Measurements from ENCODE around the gene SYMPK. TPM values are rescaled to one million over a fixed set of nuclear protein-coding genes. Genes with fewer than 3 reads are reported as not detected.

SYMPK gene
- total RNA-seq, 1 experiment from 2014 or later, result 85.5 TPM

DNA sequence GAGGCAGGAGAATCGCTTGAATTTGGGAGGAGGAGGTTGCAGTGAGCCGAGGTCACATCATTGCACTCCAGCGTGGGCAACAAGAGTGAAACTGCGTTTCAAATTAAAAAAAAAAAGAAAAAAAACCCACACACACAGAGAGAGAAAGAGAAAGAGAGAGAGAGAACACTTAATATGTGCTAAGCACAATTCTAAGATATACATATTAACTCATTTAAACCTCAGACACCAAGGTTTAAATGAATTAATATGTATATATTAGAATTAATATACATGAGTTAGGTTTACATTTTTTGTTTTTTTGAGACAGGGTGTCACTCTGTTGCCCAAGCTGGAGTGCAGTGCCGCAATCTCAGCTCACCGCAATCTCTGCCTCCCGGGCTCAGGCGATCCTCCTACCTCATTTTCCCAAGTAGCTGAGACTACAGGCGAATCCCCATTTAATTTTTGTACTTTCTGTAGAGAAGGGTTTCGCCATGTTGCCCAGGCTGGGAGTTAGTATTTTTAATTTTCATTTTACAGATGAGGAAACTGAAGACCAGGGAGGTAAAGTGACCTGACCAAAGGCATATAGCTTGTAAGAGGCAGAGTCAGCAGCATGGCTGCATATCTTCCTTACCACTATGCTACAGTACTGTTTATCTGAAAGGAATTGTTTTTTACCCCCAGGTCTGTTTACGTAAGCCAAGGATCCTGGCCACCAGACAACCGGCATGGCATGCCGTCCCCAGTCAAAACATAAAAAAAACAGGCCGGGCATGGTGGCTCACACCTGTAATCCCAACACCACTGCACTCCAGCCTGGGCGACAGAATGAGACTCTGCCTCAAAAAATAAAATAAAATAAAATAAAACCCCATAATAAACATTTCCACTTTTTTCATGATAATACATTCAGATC is 2.3 kb downstream of the SYMPK start:
- no TSS peak for BruUV-seq (replicated peaks)
- H3K36me3 ChIP-seq (ENCODE audit: insufficient read depth, low read length, poor library complexity, severe bottlenecking), result peaks cover 17% of the 10 kb centered on the region
- intact Hi-C loops (cut with micrococcal nuclease; ENCODE audit: unreplicated experiment), result no loop called here
- no peak for DNase-seq (ENCODE audit: low spot score)
- no peak for TF ChIP-seq EZH2 (IDR thresholded peaks at IDR 0.05; ENCODE audit: borderline replicate concordance, low read depth, low read length, poor library complexity, severe bottlenecking)
- TF ChIP-seq, protein P1, sequence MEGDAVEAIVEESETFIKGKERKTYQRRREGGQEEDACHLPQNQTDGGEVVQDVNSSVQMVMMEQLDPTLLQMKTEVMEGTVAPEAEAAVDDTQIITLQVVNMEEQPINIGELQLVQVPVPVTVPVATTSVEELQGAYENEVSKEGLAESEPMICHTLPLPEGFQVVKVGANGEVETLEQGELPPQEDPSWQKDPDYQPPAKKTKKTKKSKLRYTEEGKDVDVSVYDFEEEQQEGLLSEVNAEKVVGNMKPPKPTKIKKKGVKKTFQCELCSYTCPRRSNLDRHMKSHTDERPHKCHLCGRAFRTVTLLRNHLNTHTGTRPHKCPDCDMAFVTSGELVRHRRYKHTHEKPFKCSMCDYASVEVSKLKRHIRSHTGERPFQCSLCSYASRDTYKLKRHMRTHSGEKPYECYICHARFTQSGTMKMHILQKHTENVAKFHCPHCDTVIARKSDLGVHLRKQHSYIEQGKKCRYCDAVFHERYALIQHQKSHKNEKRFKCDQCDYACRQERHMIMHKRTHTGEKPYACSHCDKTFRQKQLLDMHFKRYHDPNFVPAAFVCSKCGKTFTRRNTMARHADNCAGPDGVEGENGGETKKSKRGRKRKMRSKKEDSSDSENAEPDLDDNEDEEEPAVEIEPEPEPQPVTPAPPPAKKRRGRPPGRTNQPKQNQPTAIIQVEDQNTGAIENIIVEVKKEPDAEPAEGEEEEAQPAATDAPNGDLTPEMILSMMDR (conservative IDR thresholded peaks at IDR 0.05; ENCODE audit: low read depth, low read length), result no peak
- no peak overlapping the region for H3K27ac ChIP-seq (ENCODE audit: low read depth, low read length, poor library complexity, severe bottlenecking)
- no peaks in the 10 kb centered on the region for H3K9me3 ChIP-seq (ENCODE audit: low read depth, low read length, poor library complexity, severe bottlenecking)
- H3K27me3 ChIP-seq (replicated peaks; ENCODE audit: insufficient read depth, low read depth, low read length, poor library complexity), result peaks cover 24% of the 10 kb centered on the region
- ChIA-PET POLR2A (ENCODE audit: low non-redundant PET) (interaction anchor here (0.7 kb wide), 1 partner anchor 10 kb away, joined by 6 read pairs; no protein-coding TSS in a partner anchor), CTCF (no interaction called here)
- no peak overlapping the region for H3K4me3 ChIP-seq (ENCODE audit: low read depth, low read length, poor library complexity, severe bottlenecking)
- peaks cover 6% of the 10 kb centered on the region for H3K4me1 ChIP-seq (ENCODE audit: insufficient read depth, low read length, poor library complexity, severe bottlenecking)

DNA sequence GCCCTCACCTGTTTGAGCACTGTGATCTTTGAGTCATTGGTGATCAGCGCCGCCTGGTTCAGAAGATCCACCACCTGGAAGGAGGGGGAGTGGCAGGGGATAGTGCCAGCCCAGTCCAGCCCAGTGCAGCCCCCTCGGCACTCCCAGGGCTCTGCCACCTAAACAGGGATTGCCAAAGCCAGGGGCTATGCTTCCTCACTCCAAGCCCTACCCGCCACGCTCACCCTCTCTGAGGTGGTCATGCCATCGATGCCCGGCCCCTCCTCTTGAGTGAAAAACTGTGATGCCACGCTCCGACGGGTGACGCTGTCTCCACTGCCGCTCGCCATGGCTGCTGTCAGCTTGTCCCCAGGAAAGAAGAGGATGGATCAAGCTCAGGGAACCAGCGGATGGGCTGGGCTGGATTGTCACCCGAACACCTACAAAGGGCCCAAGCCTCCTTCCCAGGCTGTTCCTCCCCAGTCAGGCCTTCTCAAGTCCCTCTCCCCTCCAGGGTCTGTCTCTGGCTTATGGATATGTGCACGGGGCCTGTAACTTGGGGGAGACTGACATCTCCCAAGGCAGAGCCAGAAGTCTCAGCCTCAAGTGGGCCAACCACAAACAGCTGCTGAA is 8.7 kb downstream of the SYMPK start:
- BruUV-seq (replicated peaks), result no TSS peak
- ChIA-PET POLR2A (ENCODE audit: low non-redundant PET) (no interaction called here), CTCF (no interaction called here)
- DNase-seq (ENCODE audit: low spot score), result no peak
- H3K27ac ChIP-seq (ENCODE audit: low read depth, low read length, poor library complexity, severe bottlenecking), result no peak overlapping the region
- no peak for TF ChIP-seq EZH2 (IDR thresholded peaks at IDR 0.05; ENCODE audit: borderline replicate concordance, low read depth, low read length, poor library complexity, severe bottlenecking)
- TF ChIP-seq, protein P1 (conservative IDR thresholded peaks at IDR 0.05; ENCODE audit: low read depth, low read length), result no peak
- no peaks in the 10 kb centered on the region for H3K4me1 ChIP-seq (ENCODE audit: insufficient read depth, low read length, poor library complexity, severe bottlenecking)
- no peak overlapping the region for H3K4me3 ChIP-seq (ENCODE audit: low read depth, low read length, poor library complexity, severe bottlenecking)
- peaks cover 41% of the 10 kb centered on the region for H3K36me3 ChIP-seq (ENCODE audit: insufficient read depth, low read length, poor library complexity, severe bottlenecking)
- no peaks in the 10 kb centered on the region for H3K27me3 ChIP-seq (replicated peaks; ENCODE audit: insufficient read depth, low read depth, low read length, poor library complexity)
- H3K9me3 ChIP-seq (ENCODE audit: low read depth, low read length, poor library complexity, severe bottlenecking), result no peaks in the 10 kb centered on the region
- intact Hi-C loops (cut with micrococcal nuclease; ENCODE audit: unreplicated experiment), result no loop called here

DNA sequence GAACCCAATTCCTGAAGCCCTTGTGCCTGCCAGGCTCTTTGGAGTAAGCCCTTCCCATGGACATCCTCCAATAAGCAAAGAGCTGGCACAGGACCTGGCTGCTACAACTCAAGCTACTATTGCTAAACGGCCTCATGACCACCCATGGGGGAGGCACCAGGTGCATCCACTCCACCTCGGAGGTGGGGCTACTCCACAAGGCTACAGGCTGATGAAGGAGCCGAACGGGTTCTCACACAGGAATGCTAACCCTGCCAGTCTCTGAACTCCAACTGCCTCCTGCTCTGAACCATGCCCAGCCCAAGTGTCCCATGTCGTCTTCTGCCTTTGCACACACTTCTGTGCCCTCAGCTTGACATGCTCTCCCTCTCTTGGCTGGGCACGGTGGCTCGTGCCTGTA is 10.0 kb downstream of the SYMPK start:
- intact Hi-C loops (cut with micrococcal nuclease; ENCODE audit: unreplicated experiment), result no loop called here
- BruUV-seq (replicated peaks), result no TSS peak
- no peaks in the 10 kb centered on the region for H3K27me3 ChIP-seq (replicated peaks; ENCODE audit: insufficient read depth, low read depth, low read length, poor library complexity)
- no peak overlapping the region for H3K27ac ChIP-seq (ENCODE audit: low read depth, low read length, poor library complexity, severe bottlenecking)
- no peak for TF ChIP-seq EZH2 (IDR thresholded peaks at IDR 0.05; ENCODE audit: borderline replicate concordance, low read depth, low read length, poor library complexity, severe bottlenecking)
- TF ChIP-seq, protein P1 (conservative IDR thresholded peaks at IDR 0.05; ENCODE audit: low read depth, low read length), result no peak
- ChIA-PET POLR2A (ENCODE audit: low non-redundant PET) (no interaction called here), CTCF (no interaction called here)
- H3K9me3 ChIP-seq (ENCODE audit: low read depth, low read length, poor library complexity, severe bottlenecking), result no peaks in the 10 kb centered on the region
- no peak for DNase-seq (ENCODE audit: low spot score)
- peaks cover 48% of the 10 kb centered on the region for H3K36me3 ChIP-seq (ENCODE audit: insufficient read depth, low read length, poor library complexity, severe bottlenecking)
- H3K4me3 ChIP-seq (ENCODE audit: low read depth, low read length, poor library complexity, severe bottlenecking), result no peak overlapping the region
- no peaks in the 10 kb centered on the region for H3K4me1 ChIP-seq (ENCODE audit: insufficient read depth, low read length, poor library complexity, severe bottlenecking)

Measured in A673 (cell line).